Mucosa of stomach (tissue), 1 donor: Measurements from ENCODE around the gene HDLBP.

Experiments used
- H3K27me3 ChIP-seq: one replicate; pipeline ENCODE4 v1.7.0; 2013; ENCODE audit warnings: mild to moderate bottlenecking, low read length; ENCODE audit not compliant: control insufficient read depth, insufficient read depth
- H3K36me3 ChIP-seq: one replicate; pipeline ENCODE4 v1.7.0; 2013; ENCODE audit warnings: low read length; ENCODE audit not compliant: control insufficient read depth, insufficient read depth
- H3K4me1 ChIP-seq: one replicate; pipeline ENCODE4 v1.7.0; 2013; ENCODE audit warnings: mild to moderate bottlenecking, low read length; ENCODE audit not compliant: control insufficient read depth, insufficient read depth
- H3K4me3 ChIP-seq: one replicate; pipeline ENCODE4 v1.7.0; 2013; ENCODE audit warnings: low read length
- H3K9ac ChIP-seq: one replicate; pipeline ENCODE4 v1.7.0; 2013; ENCODE audit warnings: mild to moderate bottlenecking, low read length, moderate library complexity
- H3K9me3 ChIP-seq: one replicate; pipeline ENCODE4 v1.7.0; 2013; ENCODE audit warnings: mild to moderate bottlenecking, low read length, moderate library complexity; ENCODE audit not compliant: control insufficient read depth
- donor health status: Pancreatic carcinoma.

Gene HDLBP

DNA sequence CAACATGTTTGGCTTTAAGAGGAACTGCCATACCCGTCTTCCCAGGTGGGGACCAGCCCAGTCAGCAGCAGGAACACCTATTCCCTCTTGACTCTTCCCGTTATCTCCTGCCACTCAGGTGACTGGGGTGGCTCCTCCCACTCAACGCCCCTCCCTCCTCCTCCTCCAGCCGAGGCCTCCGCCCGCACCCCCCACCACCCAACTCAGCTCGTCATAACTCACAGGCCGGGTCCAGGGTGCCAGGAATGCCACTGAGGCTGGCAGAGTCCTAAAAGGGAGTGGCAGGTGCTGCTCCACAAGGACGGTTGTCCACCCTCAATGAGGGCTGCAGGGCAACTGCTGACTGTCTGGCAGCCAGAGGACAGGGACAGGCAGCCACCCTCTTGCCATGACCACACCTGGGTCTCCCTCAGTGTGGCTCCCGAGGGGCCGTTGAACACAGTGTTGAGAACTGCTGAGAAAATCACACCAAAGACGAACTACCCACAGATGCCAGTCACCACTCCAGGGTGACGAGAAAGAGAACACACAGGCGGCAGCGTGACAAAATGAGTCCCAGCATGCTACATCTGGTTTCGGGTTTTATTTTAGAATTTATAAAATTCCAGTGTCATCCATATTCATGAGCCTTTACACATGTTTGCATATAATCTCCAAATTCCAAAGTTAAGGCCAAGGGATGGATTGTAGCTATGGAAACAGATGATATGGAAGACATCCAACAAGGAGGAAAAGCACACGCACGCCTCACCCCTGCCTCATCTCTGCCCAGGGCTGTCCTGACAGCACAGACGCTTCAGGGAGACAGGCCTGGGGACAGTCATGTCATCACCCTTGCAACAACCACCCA, 88.5 kb downstream of the HDLBP start:
- Histone ChIP-seq H3K9ac (no peak overlapping the region), H3K4me1 (peaks cover 17% of the 10 kb centered on the region), H3K4me3 (no peak overlapping the region), H3K27me3 (no peaks in the 10 kb centered on the region), H3K9me3 (no peaks in the 10 kb centered on the region), H3K36me3 (peaks cover 35% of the 10 kb centered on the region)

DNA sequence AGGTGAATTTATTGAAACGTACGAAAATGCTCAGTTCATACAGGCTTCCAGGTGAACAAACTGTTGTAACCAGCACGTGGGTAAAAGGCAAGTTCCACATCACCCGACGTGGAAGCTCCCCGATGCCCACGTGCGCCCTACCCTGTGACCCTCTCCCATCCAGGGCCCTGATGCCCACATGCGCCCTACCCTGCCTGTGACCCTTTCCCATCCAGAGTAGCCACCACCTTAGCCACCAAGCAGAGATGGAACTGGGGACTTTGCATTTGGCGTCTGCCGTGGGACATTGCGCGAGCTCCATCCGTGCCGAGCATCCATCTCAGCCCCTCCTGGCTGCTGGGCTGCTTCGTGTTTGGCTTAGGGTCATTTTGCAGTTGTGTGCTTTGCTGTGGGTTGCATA, 89.5 kb downstream of the HDLBP start:
- no peak overlapping the region for H3K4me3 ChIP-seq
- H3K9me3 ChIP-seq: no peaks in the 10 kb centered on the region
- H3K36me3 ChIP-seq: peaks cover 29% of the 10 kb centered on the region
- H3K4me1 ChIP-seq: peaks cover 13% of the 10 kb centered on the region
- no peaks in the 10 kb centered on the region for H3K27me3 ChIP-seq
- no peak overlapping the region for H3K9ac ChIP-seq

DNA sequence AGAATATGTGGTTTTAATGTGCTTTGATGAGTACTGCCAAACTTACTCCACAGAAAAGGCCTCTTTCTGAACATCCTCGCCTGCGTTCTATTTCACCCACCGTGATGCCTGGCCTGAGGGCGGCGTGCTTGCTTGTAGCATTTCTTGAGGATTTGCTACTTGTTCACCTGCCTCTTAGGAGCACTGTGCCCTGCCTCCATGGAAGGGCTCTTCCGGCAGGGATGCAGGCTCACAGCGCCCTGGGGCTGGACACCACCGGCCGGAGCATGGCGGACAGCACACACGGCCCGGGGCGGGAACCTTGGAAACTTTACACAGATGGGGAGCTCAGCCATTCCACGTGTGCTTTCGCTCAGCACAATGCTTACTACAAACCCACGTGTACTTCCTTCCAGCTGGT, 89.9 kb downstream of the HDLBP start:
- H3K9me3 ChIP-seq: no peaks in the 10 kb centered on the region
- H3K4me1 ChIP-seq: peaks cover 13% of the 10 kb centered on the region
- H3K4me3 ChIP-seq: no peak overlapping the region
- H3K27me3 ChIP-seq: no peaks in the 10 kb centered on the region
- no peak overlapping the region for H3K9ac ChIP-seq
- peaks cover 26% of the 10 kb centered on the region for H3K36me3 ChIP-seq

DNA sequence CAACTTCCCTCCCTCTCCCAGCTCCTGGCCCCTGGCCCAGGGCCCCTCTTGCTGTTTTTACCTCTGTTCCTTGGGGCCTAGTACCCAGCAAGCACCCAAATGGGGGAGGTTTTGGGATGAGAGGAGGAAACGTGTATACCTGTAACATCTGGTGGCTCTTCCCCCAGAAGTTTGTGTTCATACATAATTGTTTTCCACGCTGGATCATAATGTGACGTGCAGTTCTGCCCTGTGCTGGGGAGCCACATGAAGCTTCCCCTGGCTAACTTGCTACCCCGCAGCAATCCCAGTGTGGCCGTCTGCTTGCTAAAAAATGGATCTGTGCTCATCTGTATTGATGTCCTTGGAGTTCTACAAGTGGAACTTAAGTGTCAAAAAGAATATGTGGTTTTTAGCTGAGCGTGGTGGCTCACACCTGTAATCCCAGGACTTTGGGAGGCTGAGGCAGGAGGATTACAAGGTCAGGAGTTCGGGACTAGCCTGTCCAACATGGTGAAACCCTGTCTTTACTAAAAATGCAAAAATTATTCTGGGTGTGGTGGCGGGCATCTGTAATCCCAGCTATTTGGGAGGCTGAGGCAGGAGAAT, 90.5 kb downstream of the HDLBP start:
- Histone ChIP-seq H3K4me3 (no peak overlapping the region), H3K36me3 (peaks cover 20% of the 10 kb centered on the region), H3K9ac (no peak overlapping the region), H3K27me3 (no peaks in the 10 kb centered on the region), H3K4me1 (peaks cover 13% of the 10 kb centered on the region), H3K9me3 (no peaks in the 10 kb centered on the region)

DNA sequence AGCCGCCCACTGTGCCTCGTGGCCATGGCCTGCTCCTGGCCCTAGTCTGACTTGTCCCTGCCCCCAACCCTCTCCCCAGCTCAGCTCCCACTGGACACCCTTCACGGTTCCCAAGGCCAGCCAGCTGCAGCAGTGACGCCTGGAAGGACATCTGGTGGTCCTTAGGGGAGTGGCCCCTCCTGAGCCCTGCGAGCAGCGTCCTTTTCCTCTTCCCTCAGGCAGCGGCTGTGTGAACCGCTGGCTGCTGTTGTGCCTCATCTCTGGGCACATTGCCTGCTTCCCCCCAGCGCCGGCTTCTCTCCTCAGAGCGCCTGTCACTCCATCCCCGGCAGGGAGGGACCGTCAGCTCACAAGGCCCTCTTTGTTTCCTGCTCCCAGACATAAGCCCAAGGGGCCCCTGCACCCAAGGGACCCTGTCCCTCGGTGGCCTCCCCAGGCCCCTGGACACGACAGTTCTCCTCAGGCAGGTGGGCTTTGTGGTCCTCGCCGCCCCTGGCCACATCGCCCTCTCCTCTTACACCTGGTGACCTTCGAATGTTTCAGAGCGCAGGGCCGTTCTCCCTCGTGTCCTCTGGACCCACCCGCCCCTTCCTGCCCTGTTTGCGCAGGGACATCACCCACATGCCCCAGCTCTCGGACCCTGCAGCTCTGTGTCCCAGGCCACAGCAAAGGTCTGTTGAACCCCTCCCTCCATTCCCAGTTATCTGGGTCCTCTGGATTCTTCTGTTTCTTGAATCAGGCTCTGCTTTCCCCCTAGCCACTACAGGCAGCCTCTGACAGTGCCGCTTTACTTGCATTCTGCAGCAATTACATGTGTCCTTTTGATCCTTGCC, 91.2 kb downstream of the HDLBP start:
- H3K4me1 ChIP-seq: peaks cover 13% of the 10 kb centered on the region
- no peak overlapping the region for H3K9ac ChIP-seq
- peaks cover 16% of the 10 kb centered on the region for H3K36me3 ChIP-seq
- no peaks in the 10 kb centered on the region for H3K27me3 ChIP-seq
- no peaks in the 10 kb centered on the region for H3K9me3 ChIP-seq
- H3K4me3 ChIP-seq: no peak overlapping the region

DNA sequence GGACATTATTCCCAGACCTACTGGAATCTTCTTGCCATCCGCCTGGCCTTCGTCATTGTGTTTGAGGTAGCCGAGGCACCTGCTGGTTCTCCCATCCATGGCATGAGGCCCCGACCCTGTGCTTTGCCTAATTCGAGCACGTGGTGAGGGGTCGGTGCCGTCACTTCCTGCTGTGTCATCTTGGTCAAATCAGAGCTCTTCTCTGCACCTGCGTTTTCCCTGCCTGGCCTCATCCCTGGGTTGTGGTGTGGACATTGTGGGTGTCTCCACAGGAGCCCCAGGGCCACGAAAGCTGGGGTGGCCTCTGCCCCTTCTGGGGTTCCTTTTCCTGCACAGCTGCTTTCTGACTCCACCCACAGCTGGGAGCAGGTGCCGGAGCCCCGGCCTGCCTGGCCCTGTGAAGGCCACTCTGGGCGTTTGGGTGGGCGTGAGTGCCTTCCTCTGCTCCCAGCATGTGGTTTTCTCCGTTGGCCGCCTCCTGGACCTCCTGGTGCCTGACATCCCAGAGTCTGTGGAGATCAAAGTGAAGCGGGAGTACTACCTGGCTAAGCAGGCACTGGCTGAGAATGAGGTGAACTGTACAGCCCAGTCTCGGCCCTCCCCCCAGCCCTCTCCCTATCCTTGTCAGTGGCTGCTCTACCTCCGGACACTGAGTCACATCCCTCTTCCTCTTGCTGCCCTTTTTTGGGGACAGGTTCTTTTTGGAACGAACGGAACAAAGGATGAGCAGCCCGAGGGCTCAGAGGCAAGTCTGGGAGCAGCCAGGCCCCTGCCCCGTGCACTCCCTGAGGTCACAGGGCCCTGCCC, 92.1 kb downstream of the HDLBP start:
- H3K9me3 ChIP-seq: no peaks in the 10 kb centered on the region
- H3K27me3 ChIP-seq: no peaks in the 10 kb centered on the region
- H3K36me3 ChIP-seq: peaks cover 8% of the 10 kb centered on the region
- H3K9ac ChIP-seq: no peak overlapping the region
- no peak overlapping the region for H3K4me3 ChIP-seq
- H3K4me1 ChIP-seq: peaks cover 13% of the 10 kb centered on the region

DNA sequence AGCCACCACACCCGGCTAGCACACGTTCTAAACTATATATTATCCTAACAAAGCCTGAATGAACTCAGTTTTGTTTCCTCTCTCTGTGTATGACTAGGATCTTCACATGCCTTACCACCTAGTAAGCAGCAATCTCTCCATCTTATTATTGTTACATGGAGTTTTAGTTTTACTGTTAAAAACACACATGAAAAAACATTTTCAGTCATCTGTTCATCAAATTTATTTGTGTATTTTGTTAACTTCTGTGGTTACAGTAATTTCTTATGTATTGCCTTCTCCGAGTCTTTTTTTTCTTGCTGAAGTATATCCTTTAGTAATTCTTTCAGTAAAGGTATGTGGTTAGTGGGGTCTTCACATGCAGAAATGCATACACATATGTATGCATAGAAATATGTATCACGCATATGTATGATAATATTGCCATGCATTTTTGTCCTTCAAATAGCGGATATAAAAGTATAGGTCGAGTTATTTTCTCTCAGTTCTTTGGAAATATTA, 95.6 kb downstream of the HDLBP start:
- Histone ChIP-seq H3K4me1 (peaks cover 22% of the 10 kb centered on the region), H3K27me3 (no peaks in the 10 kb centered on the region), H3K9me3 (no peaks in the 10 kb centered on the region), H3K4me3 (no peak overlapping the region), H3K36me3 (no peaks in the 10 kb centered on the region), H3K9ac (no peak overlapping the region)

DNA sequence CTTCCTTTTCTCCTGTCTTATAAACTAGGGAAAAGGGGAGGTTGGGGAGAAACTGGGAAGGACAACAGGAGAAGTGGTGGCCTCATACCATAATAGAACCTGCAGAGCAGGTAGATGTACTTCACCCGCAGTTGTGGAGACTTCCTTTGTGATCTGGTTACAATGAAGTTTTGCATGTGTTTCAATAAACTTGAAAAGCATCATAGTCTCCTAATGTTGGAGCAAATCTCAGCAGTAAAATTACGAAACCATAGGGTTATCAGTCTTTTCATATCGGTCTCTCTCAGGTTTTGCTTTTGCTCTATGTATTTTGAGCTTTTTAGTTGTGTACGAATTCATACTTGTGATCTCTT, 96.5 kb downstream of the HDLBP start:
- Histone ChIP-seq H3K9me3 (no peaks in the 10 kb centered on the region), H3K9ac (no peak overlapping the region), H3K4me1 (peaks cover 15% of the 10 kb centered on the region), H3K27me3 (no peaks in the 10 kb centered on the region), H3K36me3 (no peaks in the 10 kb centered on the region), H3K4me3 (no peak overlapping the region)

DNA sequence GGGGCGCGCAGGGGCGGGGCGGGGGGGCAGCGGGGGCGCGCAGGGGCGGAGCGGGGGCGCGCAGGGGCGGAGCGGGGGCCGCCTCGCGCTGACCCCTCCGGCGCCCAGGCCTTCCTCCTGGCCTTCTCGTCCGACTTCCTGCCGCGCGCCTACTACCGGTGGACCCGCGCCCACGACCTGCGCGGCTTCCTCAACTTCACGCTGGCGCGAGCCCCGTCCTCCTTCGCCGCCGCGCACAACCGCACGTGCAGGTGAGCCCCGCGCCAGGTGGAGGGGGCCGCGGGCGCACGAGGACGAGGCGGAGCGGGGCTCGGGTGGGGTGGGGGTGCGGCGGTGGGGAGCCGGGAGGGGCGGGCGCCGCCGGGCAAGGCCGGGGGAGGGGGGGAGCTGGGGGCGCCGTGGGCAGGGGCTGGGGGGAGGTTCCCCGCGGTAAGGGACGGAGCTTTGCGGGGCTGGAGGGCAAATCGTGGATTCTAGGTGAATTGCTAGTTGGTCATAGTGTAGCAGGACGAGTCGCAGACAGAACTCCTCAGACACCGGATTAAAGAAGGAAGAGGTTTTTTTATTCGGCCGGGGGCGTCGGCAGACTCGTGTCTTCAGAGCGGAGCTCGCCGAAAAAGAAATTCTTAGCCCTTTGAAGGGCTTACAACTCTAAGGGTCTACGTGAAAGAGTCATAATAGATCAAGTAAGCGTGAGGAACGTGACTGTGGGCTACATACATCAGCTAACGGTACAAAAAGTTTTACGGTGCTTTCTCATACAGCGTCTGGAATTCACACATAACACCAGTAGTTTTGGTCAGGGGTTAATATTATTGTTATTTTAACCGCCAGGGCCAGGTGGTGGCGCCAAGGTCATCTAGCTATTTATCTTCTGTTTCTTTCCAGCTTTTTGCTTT, 97.1 kb downstream of the HDLBP start:
- H3K4me3 ChIP-seq: no peak overlapping the region
- no peaks in the 10 kb centered on the region for H3K9me3 ChIP-seq
- H3K9ac ChIP-seq: no peak overlapping the region
- H3K27me3 ChIP-seq: no peaks in the 10 kb centered on the region
- peaks cover 10% of the 10 kb centered on the region for H3K4me1 ChIP-seq
- H3K36me3 ChIP-seq: no peaks in the 10 kb centered on the region

DNA sequence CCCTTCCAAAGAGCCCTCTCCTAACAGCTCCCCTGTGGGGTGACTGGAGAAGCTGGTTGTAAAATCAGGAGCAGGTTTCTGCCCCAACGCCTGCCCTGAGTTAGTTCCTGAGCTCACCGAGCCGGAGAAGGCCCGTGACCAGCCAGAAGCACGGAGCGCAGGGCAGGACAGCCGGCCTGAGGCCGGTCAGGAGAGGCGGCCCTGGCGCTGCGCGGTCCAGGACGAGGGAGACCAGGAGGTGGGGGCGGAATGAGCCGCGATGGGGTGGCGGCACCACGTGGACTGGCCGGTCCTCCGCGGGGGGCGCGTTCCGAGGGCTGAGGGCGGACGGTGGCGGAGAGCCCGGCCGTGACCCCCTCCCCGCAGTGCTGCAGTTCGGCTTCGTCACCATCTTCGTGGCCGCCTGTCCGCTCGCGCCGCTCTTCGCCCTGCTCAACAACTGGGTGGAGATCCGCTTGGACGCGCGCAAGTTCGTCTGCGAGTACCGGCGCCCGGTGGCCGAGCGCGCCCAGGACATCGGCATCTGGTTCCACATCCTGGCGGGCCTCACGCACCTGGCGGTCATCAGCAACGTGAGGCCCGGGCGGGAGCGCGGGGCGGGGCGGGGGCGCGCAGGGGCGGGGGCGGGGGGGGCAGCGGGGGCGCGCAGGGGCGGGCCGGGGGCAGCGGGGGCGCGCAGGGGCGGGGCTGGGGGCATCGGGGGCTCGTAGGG, 98.0 kb downstream of the HDLBP start:
- no peaks in the 10 kb centered on the region for H3K36me3 ChIP-seq
- no peaks in the 10 kb centered on the region for H3K9me3 ChIP-seq
- no peak overlapping the region for H3K9ac ChIP-seq
- H3K27me3 ChIP-seq: no peaks in the 10 kb centered on the region
- H3K4me1 ChIP-seq: peaks cover 10% of the 10 kb centered on the region
- peak overlapping the region; percentile 25 for H3K4me3 ChIP-seq
